Superior temporal gyrus (tissue), 1 donor: Measurements from ENCODE around the gene FBXO10.
"Not testable (repeated sequence)": the region's sequence is repeated elsewhere in the genome, so short reads cannot be mapped to it uniquely, and the experiment has no call there.

ENCODE experiments used
- DNase-seq: peaks from one replicate; pipeline ENCODE4 v3.0.0-alpha.2; 2016; ENCODE audit errors: extremely low spot score

Gene FBXO10

DNA sequence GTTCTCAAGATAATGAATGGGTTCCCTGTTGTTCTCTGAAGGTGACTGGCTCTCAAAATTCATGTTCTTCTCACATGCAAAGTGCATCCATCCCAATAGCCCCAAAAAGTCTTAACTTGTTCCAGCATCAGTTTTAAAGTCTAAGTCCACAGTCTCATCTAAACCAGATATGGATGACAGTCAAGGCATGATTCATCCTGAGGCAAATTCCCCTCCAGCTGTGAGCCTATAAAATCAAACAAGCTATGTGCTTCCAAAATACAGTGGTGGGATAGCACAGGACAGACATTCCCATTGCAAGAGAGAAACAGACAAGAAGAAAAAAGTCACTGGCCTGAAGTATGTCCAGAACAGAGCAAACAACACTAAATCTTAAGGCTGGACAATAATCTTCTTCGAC lies 25.4 kb downstream of the FBXO10 start:
- DNase-seq, result no peak

DNA sequence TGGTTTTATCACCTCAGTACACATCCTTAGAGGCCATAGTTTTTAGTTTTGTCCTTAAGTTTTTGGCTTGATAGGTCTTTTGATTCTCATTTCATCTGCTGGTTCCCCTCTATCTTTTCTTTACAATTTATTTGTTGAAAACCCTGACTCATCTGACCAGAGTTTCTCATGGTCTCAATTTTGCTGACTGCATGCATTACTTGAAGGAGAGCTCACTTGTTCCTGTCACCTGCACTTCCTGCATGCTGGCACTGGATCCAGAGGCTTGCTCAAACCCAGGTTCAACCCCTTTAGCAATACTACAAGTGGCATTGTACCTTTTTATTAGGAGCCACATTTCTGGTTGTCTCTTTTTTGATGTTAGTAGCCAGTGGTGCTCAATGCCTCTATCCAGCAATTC lies 26.7 kb downstream of the FBXO10 start:
- DNase-seq, result no peak

GRCh38 chr9:37547328-37547878 lies 28.8 kb downstream of the FBXO10 start:
- DNase-seq, result no peak

- DNase-seq, result no peak
Observed at GRCh38 chr9:37543468-37543867, 32.7 kb downstream of the FBXO10 start.

DNA sequence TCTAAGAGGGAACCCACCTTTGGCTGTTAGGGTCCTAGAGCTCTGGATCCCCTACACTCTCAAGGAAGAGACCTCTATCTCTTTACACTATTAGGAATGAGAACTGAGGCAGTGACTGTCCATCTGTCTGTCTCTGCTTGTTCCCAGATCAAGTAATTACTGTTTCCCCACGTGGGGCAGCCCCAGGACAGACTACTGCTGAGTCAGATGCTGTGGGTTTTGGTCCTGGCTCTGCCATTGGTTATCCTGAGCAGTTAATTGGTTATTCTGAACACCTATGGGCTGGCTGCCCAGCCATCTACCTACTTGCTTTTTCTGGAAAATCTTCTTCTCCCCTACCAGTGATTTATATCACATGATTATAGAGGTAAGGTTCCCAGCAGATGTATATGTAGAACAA lies 33.3 kb downstream of the FBXO10 start:
- no peak for DNase-seq

DNA sequence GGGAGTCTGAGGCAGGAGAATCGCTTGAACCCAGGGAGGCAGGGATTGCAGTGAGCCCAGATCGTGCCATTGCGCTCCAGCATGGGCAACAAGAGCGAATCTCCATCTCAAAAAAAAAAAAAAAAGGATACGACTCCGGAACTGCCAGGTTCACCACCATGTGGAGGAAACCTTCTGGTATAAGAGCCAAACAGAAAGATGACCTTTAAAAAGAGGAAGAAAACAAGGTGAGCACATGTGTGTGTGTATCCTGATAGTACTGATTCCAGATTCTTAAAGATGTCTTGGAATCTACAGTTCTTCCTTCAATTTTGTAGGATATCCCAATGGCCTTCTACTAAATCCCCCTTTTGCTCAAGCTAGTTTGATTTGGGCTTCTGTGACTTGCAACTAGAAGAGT lies 33.7 kb downstream of the FBXO10 start:
- no peak for DNase-seq

DNA sequence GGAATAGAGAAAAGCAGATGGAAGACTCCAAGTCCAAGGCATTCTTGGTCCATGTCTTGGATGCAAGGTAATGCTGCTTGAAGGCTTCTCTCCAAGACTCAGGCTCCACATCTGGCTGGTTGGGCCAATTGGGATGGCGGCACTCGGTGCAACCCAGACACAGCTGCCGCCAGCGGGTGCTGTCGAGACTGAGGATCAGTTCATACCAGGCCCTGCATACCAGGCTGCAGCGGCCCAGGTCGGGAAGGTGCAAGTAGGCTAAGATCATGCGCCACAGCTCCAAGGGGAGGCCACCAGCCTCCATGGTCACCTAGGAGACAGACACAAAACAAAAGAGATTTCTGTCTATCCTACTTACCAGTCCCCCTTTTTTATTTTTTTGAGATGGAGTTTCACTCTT lies 34.7 kb downstream of the FBXO10 start:
- no peak for DNase-seq

DNA sequence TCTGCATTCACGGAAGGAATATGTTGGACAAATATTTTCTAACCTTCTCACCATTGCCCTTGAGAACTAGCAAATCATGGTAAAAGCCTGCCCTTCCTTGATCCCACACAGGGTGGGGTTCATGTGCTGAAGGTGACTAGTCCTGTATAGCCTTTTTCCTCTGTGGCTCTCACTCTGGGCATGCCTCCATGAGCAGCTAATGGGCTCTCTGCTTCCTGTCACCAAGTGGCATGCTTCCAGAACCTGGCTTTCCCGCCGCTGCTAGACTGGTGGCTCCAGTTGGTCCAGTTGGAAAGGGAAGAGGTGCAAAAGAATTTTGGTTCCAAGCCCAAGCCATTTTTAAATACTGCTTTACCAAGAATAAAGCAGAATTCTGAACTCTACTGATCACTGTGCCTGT lies 35.5 kb downstream of the FBXO10 start:
- DNase-seq, result no peak

GRCh38 chr9:37539634-37540033 lies 36.5 kb downstream of the FBXO10 start:
- DNase-seq, result no peak

DNA sequence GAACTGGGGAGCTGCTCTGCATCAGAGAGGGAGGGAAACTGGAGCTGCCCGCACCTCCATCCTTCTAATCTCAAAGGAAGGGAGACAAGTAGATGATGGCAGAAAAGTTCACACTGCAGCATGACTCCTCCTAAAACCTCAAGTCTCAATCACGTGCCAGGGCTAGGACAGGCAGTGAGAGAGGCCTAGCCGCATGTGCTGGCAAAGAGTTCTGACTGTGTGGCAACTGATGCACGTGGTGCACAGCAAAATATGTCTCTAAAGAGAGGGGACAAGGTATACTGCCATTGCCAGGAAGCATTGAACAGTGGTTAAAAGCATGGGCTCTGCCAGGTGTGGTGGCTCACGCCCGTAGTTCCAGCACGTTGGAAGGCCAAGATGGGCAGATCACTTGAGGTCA lies 38.1 kb downstream of the FBXO10 start:
- no peak for DNase-seq

DNA sequence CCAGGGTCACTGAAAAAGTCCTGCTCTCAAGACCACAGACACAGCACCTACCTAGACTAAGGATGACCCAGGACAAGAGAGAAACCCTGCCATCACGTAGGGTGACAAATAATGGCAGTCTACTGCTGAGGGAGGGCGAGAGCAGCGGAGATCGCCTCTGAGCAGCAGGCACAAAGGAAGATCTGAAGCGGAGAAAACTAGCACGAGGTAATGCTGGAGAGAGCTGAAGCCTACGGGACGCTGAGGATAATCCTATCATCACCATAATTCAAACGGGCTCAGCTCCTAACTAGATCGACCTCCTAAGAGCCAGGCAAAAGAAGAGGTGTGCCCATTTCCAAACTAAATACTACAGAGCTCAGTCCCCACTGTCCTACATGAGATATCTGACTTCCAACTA lies 41.3 kb downstream of the FBXO10 start:
- DNase-seq, result no peak

DNA sequence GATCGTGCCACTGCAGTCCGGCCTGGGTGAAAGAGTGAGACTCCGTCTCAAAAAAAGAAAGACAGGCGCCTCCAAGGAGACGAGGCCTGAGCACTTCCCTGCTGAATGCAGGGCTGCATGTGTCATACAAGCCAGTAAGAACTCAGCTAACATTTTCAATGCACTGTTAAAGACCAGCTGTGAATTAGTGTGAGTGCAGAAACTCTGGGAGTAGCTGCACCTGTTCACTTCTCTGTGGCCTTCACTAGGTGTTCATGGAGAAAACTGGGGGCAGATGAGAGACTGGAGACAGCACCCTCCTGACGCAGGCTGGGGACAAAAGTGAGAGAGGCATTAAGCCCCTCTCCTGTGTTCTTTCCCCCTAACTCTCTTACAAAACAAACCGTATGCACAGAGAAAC lies 41.8 kb downstream of the FBXO10 start:
- no peak for DNase-seq

DNA sequence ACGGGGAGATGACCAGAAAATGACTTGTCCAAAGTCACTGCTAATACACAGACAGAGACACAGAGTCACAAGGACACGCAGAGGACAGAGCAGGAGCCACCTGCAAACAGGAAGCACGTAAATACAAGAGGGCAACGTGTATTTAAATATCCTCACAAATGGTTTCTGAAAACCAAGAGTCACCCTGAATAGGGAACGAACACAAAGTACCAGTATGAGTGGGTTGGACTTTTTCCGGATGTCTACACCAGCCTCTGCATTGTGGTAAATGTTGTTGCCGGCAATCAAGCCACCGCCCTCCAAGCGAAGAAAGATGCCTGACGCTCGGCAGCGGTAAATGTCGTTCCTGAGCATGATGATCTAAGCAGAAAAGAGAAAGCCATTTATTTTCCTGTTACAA lies 44.5 kb downstream of the FBXO10 start:
- no peak for DNase-seq

GRCh38 chr9:37528652-37529471 lies 47.3 kb downstream of the FBXO10 start:
- no peak for DNase-seq

DNA sequence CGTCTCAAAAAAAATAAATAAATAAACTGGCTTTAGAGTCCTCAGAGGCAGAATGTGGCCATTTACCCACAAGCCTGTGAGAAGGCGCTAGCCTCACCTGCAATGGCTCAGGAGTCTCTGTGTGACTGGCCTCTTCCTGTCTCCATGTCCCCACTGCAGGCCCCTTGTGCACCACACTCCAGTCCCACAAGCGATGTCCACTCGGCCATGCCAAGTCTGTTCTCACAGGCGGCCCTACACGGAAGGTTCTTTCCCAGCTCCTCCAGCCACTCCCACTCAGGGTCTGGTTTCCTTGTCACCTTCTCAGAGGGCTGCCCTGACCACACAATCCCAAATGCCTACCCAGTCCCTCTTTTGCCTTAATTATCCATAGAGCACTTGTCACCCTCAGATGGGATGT lies 52.3 kb downstream of the FBXO10 start:
- no peak for DNase-seq

- no peak for DNase-seq
Observed at GRCh38 chr9:37522971-37523370, 53.2 kb downstream of the FBXO10 start.

- DNase-seq, result no peak
Observed at GRCh38 chr9:37521111-37521510, 55.1 kb downstream of the FBXO10 start.

DNA sequence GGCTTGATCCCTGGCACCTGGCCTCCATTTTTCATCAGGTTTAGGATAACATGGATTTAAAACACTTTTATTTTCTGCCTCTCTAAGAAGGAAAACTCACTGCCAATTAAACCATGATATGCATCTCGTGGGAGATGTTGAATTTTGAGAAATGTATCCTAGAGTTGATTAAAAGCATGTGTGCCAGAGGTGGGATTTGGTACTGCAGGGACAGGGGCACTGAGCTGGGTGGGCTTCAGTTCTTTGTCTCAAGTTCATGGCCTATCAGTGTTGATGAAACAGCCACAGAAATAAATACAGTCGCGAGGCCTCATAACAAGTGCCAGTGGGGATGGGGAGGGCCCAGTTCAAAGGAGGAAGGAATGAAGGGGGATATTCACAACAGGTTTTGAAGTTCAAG lies 55.5 kb downstream of the FBXO10 start:
- DNase-seq, result no peak

- no peak for DNase-seq
Observed at GRCh38 chr9:37517923-37518322, 58.3 kb downstream of the FBXO10 start.

- no peak for DNase-seq
Observed at GRCh38 chr9:37515620-37516258, 60.4 kb downstream of the FBXO10 start.

- DNase-seq, result no peak
Observed at GRCh38 chr9:37514999-37515398, 61.2 kb downstream of the FBXO10 start.

DNA sequence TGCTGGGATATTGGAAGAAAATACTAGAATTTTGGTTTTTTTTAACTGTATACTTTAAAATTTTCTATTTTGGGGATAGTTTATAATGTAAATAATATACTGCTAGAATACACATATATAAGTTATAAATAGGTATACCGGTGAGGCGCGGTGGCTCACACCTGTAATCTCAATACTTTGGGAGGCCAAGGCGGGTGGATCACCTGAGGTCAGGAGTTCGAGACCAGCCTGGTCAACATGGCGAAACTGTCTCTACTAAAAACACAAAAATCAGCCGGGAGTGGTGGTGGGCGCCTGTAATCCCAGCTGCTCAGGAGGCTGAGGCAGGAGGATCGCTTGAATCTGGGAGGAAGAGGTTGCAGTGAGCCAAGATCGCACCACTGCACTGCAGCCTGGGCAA lies 61.8 kb downstream of the FBXO10 start:
- DNase-seq, result not testable (repeated sequence)

DNA sequence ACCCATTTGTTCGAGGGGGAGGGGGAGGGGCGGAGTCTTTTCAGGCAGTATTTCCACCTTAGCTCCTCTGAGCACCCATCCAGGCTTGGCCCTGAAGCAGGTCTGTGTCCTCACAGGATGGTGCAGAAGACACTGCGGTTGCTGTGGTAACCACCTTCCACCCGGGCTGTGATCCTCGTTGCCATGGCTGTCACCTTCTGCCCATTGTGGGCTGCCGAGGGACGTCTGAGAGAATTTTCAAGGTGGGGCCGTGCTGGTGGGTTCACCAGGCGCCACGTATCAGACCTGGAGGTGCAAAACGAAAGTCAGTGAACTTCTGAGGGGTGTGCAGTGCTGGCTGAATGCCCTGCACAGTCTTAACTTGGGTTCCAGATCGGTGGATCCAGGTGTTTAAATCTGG lies 63.7 kb downstream of the FBXO10 start:
- no peak for DNase-seq
